Activated CD8-positive, alpha-beta memory T cell treated with anti-CD3 and anti-CD28 coated beads, Interleukin-2, amount 50 U/mL, for 1 hour (primary cell): ENCODE results near the gene OXCT2.
"Not testable (repeated sequence)": the region's sequence is repeated elsewhere in the genome, so short reads cannot be mapped to it uniquely, and the experiment has no call there.

Experiments
- DNase-seq: peaks from one replicate; pipeline ENCODE4 v3.0.0-alpha.2; 2020; ENCODE audit errors: extremely low read depth

Gene OXCT2

DNA sequence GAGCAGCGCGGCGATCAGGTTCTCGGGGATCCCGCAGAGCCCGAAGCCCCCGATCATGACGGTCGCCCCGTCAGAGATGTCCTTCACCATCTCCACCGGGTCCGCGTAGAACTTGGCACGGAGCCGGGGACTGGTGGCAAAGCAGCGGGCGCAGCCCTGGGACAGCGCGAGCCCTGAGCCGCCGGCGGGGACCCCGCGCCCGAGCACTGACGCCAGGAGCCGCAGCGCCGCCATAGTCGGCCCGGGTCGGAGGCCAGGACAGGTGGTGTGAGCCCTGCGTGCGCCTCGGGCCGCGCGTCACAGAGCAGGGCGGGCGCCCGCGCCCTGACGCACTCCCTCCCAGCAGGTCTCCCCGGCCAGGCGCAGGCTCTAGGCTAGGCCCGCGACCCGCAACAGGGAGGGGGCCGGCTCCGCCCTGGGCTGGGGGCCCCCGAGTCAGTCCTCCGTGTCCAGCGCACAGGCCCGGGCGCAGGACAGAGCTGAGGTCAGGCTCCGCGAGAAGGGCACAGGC, at the start of gene OXCT2:
Gene OXCT2, minus strand, starts transcription at position 327 of the 511 bp plus-strand sequence. Its CDS starts 93 bp downstream, at position 234.
- not testable (repeated sequence) for DNase-seq

DNA sequence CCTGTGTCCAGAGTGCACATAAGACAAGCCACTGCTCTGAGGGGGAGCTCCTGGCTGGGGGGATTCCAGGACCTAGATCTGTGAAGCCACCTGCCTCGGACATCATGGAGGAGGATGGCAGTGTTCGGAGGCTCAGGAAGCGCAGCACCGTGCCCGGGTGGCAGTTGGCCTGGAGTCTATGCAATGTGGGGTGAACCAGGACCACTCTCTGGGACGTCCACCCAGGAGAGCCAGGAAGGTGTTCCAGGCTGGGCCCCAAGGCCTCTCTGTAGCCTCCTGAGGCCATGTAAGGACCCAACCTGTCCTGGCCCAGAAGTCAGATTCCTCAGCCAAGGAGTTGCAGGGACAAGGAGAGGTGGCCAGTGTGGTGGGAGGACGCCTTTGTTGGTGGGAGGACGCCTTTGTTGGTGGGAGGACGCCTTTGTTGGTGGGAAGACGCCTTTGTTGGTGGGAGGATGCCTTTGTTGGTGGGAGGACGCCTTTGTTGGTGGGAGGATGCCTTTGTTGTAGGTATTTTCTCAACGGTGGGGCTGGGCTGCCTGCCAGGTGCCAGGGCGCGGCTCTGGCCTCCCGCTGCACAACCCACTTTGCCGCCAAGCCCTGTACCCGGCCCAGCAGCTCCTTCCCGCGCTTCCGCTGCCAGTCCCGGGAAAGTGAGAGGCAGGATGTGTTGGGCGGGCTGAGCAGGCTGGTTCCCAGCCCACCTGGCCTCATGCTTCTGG, 48.1 kb upstream of the OXCT2 start:
- DNase-seq = no peak

GRCh38 chr1:39818482-39818881, 47.3 kb upstream of the OXCT2 start:
- no peak for DNase-seq

- peak; percentile 28 for DNase-seq
Measured at GRCh38 chr1:39817091-39817932, 46.2 kb upstream of the OXCT2 start.

DNA sequence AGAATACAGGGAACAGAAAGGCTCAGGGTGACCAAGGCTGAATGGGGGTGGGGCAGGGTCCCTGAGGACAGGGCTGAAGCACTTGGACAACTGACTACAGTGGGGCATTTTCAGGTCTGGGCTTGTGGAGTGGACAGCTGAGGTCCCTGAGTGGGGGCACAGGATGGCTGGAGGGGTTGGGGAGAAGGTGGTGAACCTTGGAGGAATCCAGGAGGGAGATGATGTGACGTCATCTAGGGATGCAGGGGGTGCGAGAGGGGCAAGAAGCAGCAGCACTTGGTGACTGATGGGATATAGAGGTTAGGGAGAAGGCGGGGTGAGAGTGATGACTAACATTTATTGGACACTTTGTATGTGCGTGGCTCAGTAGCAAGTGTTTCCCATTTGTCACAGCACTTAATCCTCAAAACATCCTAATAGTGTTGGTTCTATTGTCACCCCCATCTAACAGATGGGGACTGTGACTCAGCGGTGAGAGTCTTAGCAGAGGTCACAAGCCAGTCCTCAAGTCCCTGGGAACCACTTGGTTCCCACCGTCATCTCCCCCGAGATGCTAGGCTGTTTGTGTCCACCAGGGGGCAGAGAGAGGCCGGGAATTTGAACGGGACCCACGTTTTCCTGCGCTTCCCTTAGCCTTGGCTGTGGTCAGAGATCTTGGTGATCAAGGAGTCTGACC, 45.4 kb upstream of the OXCT2 start:
- DNase-seq = no peak

DNA sequence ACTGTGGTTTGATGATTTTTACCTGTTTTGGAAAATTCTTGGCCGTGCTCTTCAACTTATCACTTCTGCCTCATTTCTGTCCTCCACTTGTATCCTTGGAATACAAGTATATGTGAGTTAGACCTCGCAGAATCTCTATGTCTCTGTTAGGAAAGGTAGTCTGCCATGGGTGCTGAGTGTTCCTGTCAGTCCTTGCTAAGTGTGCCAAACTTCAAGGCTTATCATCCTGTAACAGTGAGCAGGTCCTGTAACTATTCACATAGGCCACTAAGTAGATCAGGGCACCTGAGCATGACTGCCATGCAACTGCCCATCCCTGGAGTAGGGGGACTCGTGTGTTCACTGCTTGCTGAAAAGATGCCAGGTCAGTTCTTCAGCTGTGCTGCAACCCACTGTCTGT, 41.8 kb upstream of the OXCT2 start:
- DNase-seq = no peak

GRCh38 chr1:39808784-39809517, 37.8 kb upstream of the OXCT2 start:
- DNase-seq = no peak

DNA sequence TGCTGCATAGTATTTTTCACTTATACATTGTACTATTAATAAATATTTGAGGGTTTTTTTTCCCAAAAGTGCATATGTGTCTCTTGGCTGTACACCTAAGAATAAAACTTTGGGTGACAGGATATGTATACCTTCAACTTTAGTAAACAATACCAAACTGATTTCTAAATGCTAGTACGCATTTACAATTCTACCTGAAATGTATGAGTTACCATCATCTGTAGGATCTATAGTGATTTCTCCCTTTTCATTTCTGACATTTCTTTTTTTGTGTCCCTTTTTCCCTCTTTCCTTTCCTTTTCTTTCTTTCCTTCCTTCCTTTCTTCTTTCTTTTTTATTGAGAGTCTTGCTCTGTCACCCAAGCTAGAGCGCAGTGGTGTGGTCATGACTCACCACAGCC, 34.2 kb upstream of the OXCT2 start:
- DNase-seq = no peak

GRCh38 chr1:39802496-39803260, 31.5 kb upstream of the OXCT2 start:
- DNase-seq = no peak

DNA sequence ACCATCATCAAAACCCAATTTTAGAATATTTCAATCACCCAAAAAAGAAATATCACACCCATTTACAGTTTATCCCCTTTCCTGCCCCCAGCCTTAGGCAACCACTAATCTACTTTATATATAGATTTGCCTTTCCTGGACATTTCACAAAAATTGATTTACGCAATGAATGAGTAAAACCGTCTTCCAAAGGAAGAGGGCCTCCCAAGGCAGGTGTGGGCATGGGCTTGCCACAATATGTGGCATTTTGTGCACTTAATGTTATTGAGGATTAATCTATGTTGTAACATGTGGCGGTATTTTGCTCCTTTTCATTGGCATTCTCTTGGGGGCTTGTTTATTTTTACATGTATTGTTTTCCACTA, 29.3 kb upstream of the OXCT2 start:
- no peak for DNase-seq

- no peak for DNase-seq
Measured at GRCh38 chr1:39799770-39800470, 28.8 kb upstream of the OXCT2 start.

DNA sequence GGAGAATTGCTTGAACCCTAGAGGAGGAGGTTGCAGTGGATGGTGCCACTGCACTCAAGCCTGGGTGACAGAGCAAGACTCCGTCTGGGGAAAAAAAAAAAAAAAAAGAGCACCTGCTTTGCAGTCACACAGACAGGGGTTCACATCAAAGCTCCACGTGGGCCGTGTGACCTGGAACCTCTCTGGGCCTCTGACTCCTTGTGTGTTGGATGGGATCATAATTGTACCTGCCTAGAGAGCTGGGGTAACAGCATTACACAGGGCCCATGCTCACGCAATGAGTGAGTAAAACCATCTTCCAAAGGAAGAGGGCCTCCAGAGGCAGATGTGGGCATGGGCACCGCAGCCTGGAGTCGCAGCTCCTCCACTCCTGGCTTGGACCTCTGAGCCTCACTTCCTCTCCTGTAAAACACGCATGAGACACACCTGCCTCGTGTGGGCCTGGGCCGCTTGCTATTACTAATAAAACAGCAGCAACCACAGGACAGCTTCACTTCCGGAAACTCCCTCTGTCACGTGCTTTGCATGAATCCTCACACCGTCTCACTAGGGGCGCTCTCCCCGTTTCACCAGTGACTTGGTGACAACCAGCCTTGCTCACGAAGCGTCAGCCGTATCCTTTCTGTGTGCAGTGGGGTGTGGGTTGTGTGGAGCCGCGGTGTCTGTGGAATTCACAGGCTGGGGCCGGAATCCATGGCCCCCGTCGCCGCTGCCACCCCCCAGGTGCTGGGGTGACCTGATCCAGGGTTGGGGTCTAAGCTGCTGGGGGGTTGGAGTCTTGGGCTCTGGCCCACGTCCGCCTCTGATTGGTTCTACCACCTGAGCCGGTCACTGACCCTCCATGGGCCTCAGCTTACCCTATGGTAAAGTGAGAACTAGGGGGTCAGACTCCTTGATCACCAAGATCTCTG, 28.0 kb upstream of the OXCT2 start:
- peak; percentile 82 for DNase-seq

- no peak for DNase-seq
Measured at GRCh38 chr1:39795651-39796050, 24.5 kb upstream of the OXCT2 start.

- DNase-seq = no peak
Measured at GRCh38 chr1:39791838-39792237, 20.7 kb upstream of the OXCT2 start.

- no peak for DNase-seq
Measured at GRCh38 chr1:39789571-39790110, 18.5 kb upstream of the OXCT2 start.

GRCh38 chr1:39788758-39789570, 17.8 kb upstream of the OXCT2 start, which contains the start of gene BMP8B:
TSS of gene BMP8B (minus strand) at chr1:39788865. CDS start at chr1:39788485, 380 bp downstream.
- no peak for DNase-seq

DNA sequence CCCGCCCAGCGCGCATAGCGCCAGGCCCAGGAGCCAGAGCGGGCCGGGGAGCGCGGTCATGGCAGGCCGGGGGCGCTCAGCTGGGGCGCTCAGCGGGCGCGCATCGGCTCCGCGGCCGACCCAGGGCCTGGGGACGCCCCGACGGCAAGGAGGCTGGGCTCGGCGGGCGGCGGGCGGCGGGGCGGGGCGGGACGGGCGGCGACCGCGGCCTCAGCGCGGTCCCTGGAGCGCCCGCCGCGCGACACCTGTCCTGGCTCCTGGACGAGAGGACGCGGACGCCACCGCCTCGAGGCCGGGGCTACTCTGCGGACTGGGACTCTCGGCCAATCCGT, 17.2 kb upstream of the OXCT2 start:
- DNase-seq = no peak

DNA sequence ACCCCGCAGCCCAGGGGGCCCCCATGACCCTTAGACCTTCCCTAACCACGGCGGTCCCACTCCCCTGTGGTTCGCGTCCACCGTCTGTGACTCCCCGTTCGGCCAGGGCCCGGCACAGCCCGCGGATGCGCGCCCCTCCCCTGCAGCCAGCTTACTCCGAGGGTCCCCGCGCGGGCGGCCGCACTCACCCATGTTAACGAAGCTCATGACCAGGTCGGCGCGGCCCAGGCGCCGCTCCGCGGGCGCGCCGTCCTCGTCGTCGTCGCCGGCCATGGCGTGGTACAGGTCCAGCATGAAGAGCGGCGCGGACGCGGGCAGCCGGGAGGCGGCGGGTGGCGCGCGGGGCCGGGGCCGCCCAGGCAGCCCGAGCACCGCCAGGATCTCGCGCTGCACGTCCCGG, 16.8 kb upstream of the OXCT2 start:
- not testable (repeated sequence) for DNase-seq
